ENCODE data around the gene OLA1.

Gene OLA1

GRCh38 chr2:174233771-174234275 is 14.5 kb downstream of the OLA1 start:
- no peak for DNase-seq
- in situ Hi-C loops (cut with HindIII; ENCODE audit: low pct_ligation_motif_present, low pct_unique_long_range_greater_than_20kb, low sequenced_read_pairs): no loop called here

GRCh38 chr2:174227748-174228147 is 20.6 kb downstream of the OLA1 start:
- DNase-seq: no peak
- in situ Hi-C loops (cut with HindIII; ENCODE audit: low pct_ligation_motif_present, low pct_unique_long_range_greater_than_20kb, low sequenced_read_pairs): no loop called here

- no peak for DNase-seq
- in situ Hi-C loops (cut with HindIII; ENCODE audit: low pct_ligation_motif_present, low pct_unique_long_range_greater_than_20kb, low sequenced_read_pairs): no loop called here
These were observed 23.6 kb downstream of the OLA1 start for GRCh38 chr2:174224665-174225288.

GRCh38 chr2:174224125-174224524 is 24.2 kb downstream of the OLA1 start:
- in situ Hi-C loops (cut with HindIII; ENCODE audit: low pct_ligation_motif_present, low pct_unique_long_range_greater_than_20kb, low sequenced_read_pairs): no loop called here
- DNase-seq: no peak

- in situ Hi-C loops (cut with HindIII; ENCODE audit: low pct_ligation_motif_present, low pct_unique_long_range_greater_than_20kb, low sequenced_read_pairs): no loop called here
- DNase-seq: no peak
These were observed 24.9 kb downstream of the OLA1 start for GRCh38 chr2:174223388-174223787.

- in situ Hi-C loops (cut with HindIII; ENCODE audit: low pct_ligation_motif_present, low pct_unique_long_range_greater_than_20kb, low sequenced_read_pairs): no loop called here
- no peak for DNase-seq
These were observed 26.2 kb downstream of the OLA1 start for GRCh38 chr2:174222154-174222553.

GRCh38 chr2:174219321-174219720 is 29.0 kb downstream of the OLA1 start:
- in situ Hi-C loops (cut with HindIII; ENCODE audit: low pct_ligation_motif_present, low pct_unique_long_range_greater_than_20kb, low sequenced_read_pairs): no loop called here
- no peak for DNase-seq

GRCh38 chr2:174218773-174219172 is 29.6 kb downstream of the OLA1 start:
- in situ Hi-C loops (cut with HindIII; ENCODE audit: low pct_ligation_motif_present, low pct_unique_long_range_greater_than_20kb, low sequenced_read_pairs): no loop called here
- DNase-seq: no peak

- in situ Hi-C loops (cut with HindIII; ENCODE audit: low pct_ligation_motif_present, low pct_unique_long_range_greater_than_20kb, low sequenced_read_pairs): no loop called here
- no peak for DNase-seq
These were observed 30.5 kb downstream of the OLA1 start for GRCh38 chr2:174217869-174218268.

GRCh38 chr2:174211954-174212353 is 36.4 kb downstream of the OLA1 start:
- in situ Hi-C loops (cut with HindIII; ENCODE audit: low pct_ligation_motif_present, low pct_unique_long_range_greater_than_20kb, low sequenced_read_pairs): no loop called here
- DNase-seq: no peak

- no peak for DNase-seq
These were observed 37.5 kb downstream of the OLA1 start for GRCh38 chr2:174210862-174211261.

GRCh38 chr2:174209325-174209724 is 39.0 kb downstream of the OLA1 start:
- in situ Hi-C loops (cut with HindIII; ENCODE audit: low pct_ligation_motif_present, low pct_unique_long_range_greater_than_20kb, low sequenced_read_pairs): no loop called here
- no peak for DNase-seq

More at GRCh38 chr2:174210862-174211261, 37.5 kb downstream of the OLA1 start:
- in situ Hi-C loops (cut with HindIII; ENCODE audit: low pct_ligation_motif_present, low pct_unique_long_range_greater_than_20kb, low sequenced_read_pairs): no loop called here

- DNase-seq: no peak
These were observed 40.3 kb downstream of the OLA1 start for GRCh38 chr2:174208026-174208425.

GRCh38 chr2:174205562-174205961 is 42.8 kb downstream of the OLA1 start:
- DNase-seq: no peak
- in situ Hi-C loops (cut with HindIII; ENCODE audit: low pct_ligation_motif_present, low pct_unique_long_range_greater_than_20kb, low sequenced_read_pairs): no loop called here

More at GRCh38 chr2:174208026-174208425, 40.3 kb downstream of the OLA1 start:
- in situ Hi-C loops (cut with HindIII; ENCODE audit: low pct_ligation_motif_present, low pct_unique_long_range_greater_than_20kb, low sequenced_read_pairs): no loop called here

GRCh38 chr2:174202188-174202587 is 46.1 kb downstream of the OLA1 start:
- DNase-seq: no peak
- in situ Hi-C loops (cut with HindIII; ENCODE audit: low pct_ligation_motif_present, low pct_unique_long_range_greater_than_20kb, low sequenced_read_pairs): no loop called here

GRCh38 chr2:174198846-174199564 is 49.3 kb downstream of the OLA1 start:
- in situ Hi-C loops (cut with HindIII; ENCODE audit: low pct_ligation_motif_present, low pct_unique_long_range_greater_than_20kb, low sequenced_read_pairs): no loop called here
- DNase-seq: no peak

GRCh38 chr2:174195253-174195652 is 53.1 kb downstream of the OLA1 start:
- DNase-seq: peak; percentile 41
- in situ Hi-C loops (cut with HindIII; ENCODE audit: low pct_ligation_motif_present, low pct_unique_long_range_greater_than_20kb, low sequenced_read_pairs): no loop called here

- in situ Hi-C loops (cut with HindIII; ENCODE audit: low pct_ligation_motif_present, low pct_unique_long_range_greater_than_20kb, low sequenced_read_pairs): no loop called here
- no peak for DNase-seq
These were observed 54.6 kb downstream of the OLA1 start for GRCh38 chr2:174193737-174194136.

GRCh38 chr2:174192664-174193063 is 55.7 kb downstream of the OLA1 start:
- no peak for DNase-seq
- in situ Hi-C loops (cut with HindIII; ENCODE audit: low pct_ligation_motif_present, low pct_unique_long_range_greater_than_20kb, low sequenced_read_pairs): no loop called here
